Neural cell (in vitro differentiated cells): ENCODE results near the gene ARHGEF1. TPM values are rescaled to one million over a fixed set of nuclear protein-coding genes. Genes with fewer than 3 reads are reported as not detected.

Source experiments
- H2AFZ ChIP-seq: fragments of 200-600, 300-800 bp; sonication (generic), shearing (Covaris generic); 2 replicates; pipeline ENCODE4 v1.6.0; 2014; ENCODE audit warnings: low read depth, mild to moderate bottlenecking, antibody characterized with exemption, low read length, moderate library complexity
- H3F3A ChIP-seq: fragments of 200-600 bp; shearing (Covaris generic); 2 replicates; pipeline ENCODE4 v1.6.1; 2016; ENCODE audit warnings: mild to moderate bottlenecking, moderate library complexity, mixed read lengths, antibody characterized with exemption, low read length; ENCODE audit not compliant: insufficient read depth, poor library complexity, severe bottlenecking
- H3K27ac ChIP-seq: fragments of 200-600, 300-800 bp; sonication (generic), shearing (Covaris generic); 2 replicates; pipeline ENCODE4 v1.5.1; 2014; ENCODE audit warnings: mild to moderate bottlenecking, low read length, moderate library complexity
- H3K27me3 ChIP-seq: fragments of 300-800, 200-600 bp; sonication (generic), shearing (Covaris generic); 2 replicates; pipeline ENCODE4 v1.6.0; 2014; ENCODE audit warnings: mild to moderate bottlenecking, low read depth, low read length, moderate library complexity; ENCODE audit not compliant: insufficient read depth
- H3K36me3 ChIP-seq: fragments of 300-800, 200-600 bp; sonication (generic), shearing (Covaris generic); 2 replicates; pipeline ENCODE4 v1.5.1; 2014; ENCODE audit warnings: mild to moderate bottlenecking, antibody characterized with exemption, low read length, moderate library complexity; ENCODE audit not compliant: insufficient read depth
- H3K4me2 ChIP-seq: fragments of 300-800, 200-600 bp; sonication (generic), shearing (Covaris generic); 2 replicates; pipeline ENCODE4 v1.6.0; 2014; ENCODE audit warnings: mild to moderate bottlenecking, low read length
- H3K4me3 ChIP-seq: fragments of 300-800, 200-600 bp; sonication (generic), shearing (Covaris generic); 2 replicates; pipeline ENCODE4 v1.5.1; 2014; ENCODE audit warnings: mild to moderate bottlenecking, low read length, moderate library complexity
- H3K79me2 ChIP-seq: fragments of 200-600 bp; shearing (Covaris generic); replicated peaks from 2 replicates; pipeline ENCODE4 v1.6.0; 2014; ENCODE audit warnings: mild to moderate bottlenecking, low read length, moderate library complexity; ENCODE audit not compliant: insufficient read depth
- H3K9ac ChIP-seq: fragments of 300-800, 200-600 bp; sonication (generic), shearing (Covaris generic); 2 replicates; pipeline ENCODE4 v1.6.1; 2016; ENCODE audit warnings: mild to moderate bottlenecking, low read length, mixed read lengths
- H3K9me2 ChIP-seq: fragments of 200-600 bp; shearing (Covaris generic); 2 replicates; pipeline ENCODE4 v1.6.1; 2016; ENCODE audit warnings: mild to moderate bottlenecking, low read length, mixed read lengths; ENCODE audit not compliant: insufficient read depth
- H3K9me3 ChIP-seq: fragments of 200-600, 300-800 bp; sonication (generic), shearing (Covaris generic); 2 replicates; pipeline ENCODE4 v1.6.1; 2016; ENCODE audit warnings: mild to moderate bottlenecking, mixed run types, low read length, moderate library complexity, mixed read lengths
- H4K20me1 ChIP-seq: fragments of 200-600 bp; shearing (Covaris generic); 2 replicates; pipeline ENCODE4 v1.6.1; 2016; ENCODE audit warnings: mild to moderate bottlenecking, mixed run types; ENCODE audit not compliant: insufficient read depth
- CTCF ChIP-seq: fragments of 450-650 bp; IDR thresholded peaks from 2 replicates; pipeline ENCODE4 v1.5.1; 2014; ENCODE audit warnings: antibody characterized with exemption, mild to moderate bottlenecking, moderate library complexity; ENCODE audit not compliant: poor library complexity, severe bottlenecking
- EP300 ChIP-seq: fragments of 450-650 bp; conservative IDR thresholded peaks from 2 replicates; pipeline ENCODE4 v1.6.1; 2014; ENCODE audit warnings: antibody characterized with exemption, mild to moderate bottlenecking, moderate library complexity; ENCODE audit not compliant: poor library complexity, severe bottlenecking
- EZH2 ChIP-seq: fragments of 200-600, 300-800 bp; shearing (Covaris generic), sonication (generic); IDR thresholded peaks from 2 replicates; pipeline ENCODE4 v1.6.1; 2014; ENCODE audit warnings: antibody characterized with exemption, low read length, borderline replicate concordance, mild to moderate bottlenecking; ENCODE audit not compliant: insufficient read depth, poor library complexity, severe bottlenecking
- MXI1 ChIP-seq: fragments of 450-650 bp; conservative IDR thresholded peaks from 2 replicates; pipeline ENCODE4 v1.6.1; 2014; ENCODE audit warnings: antibody characterized with exemption, mild to moderate bottlenecking; ENCODE audit not compliant: poor library complexity, severe bottlenecking
- POLR2AphosphoS5 ChIP-seq: IDR thresholded peaks from 2 replicates; pipeline ENCODE4 v1.6.1; 2012
- RAD21 ChIP-seq: fragments of 450-650 bp; conservative IDR thresholded peaks from 2 replicates; pipeline ENCODE4 v1.6.1; 2014; ENCODE audit warnings: antibody characterized with exemption, mild to moderate bottlenecking, moderate library complexity
- SMC3 ChIP-seq: fragments of 450-650 bp; conservative IDR thresholded peaks from 2 replicates; pipeline ENCODE4 v1.6.1; 2014; ENCODE audit warnings: antibody characterized with exemption, mild to moderate bottlenecking, moderate library complexity; ENCODE audit not compliant: poor library complexity
- TAF1 ChIP-seq: IDR thresholded peaks from 2 replicates; pipeline ENCODE4 v1.6.1; 2012; ENCODE audit warnings: low read depth
- polyA plus RNA-seq: library from polyadenylated mRNA; depleted of rRNA; stranded (reverse); fragments of >200 nt; gene quantifications from 2 replicates; pipeline ENCODE4 v1.2.3, GENCODE V29; 2014
- TF ChIP-seq, protein P1 (sequence below): IDR thresholded peaks from 2 replicates; pipeline ENCODE4 v1.6.1; 2012; ENCODE audit warnings: borderline replicate concordance

ARHGEF1 gene
- polyA plus RNA-seq, 1 donor from 2014 or later: 12.0 TPM

DNA sequence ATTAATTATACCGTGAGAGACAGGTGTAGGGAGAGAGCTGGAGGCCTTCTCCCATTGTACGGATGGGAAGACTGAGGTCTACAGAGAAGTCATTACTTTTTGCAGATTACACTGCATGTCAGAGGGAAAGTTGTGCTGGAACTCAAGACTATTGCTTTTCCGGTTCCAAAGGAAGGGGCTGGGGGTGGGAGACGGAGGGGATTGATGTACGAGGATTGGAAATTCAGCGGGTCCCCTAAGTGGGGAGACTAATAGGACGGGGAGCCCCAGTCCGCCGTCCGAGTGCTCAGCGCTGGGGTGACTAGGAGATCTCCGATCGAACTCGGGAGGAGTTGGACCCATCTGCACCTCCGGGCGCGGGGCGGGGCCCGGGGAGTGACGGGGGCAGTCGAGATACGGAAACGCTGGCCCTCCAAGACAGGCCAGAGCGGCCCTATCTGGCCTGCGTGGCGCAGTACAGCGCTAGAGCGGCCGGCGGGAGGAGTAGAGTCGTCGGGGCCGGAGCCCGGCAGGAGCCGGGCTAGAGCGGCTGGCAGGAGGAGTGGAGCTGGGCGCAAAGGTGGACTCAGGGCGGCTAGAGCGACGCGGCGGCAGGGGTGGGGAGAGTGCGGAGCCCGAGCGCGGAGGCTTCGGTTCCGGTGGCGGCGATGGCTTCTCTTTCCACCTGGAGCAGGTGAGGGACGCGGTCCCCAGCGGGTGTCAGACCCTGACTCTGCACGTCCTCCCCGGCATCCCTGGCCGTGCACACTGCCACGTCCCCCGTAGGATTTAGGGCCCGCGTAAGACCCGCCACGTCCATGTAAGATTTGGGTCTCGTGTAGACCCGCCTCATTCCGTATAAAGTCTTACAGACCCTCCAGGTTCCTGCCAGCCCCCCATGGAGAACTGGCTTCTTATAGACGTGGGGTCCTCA, 1.1 kb downstream of the ARHGEF1 start:
- peak overlapping the region; percentile 90 for H2AFZ ChIP-seq
- H3K27ac ChIP-seq: peak overlapping the region; percentile 20
- H4K20me1 ChIP-seq: no peaks in the 10 kb centered on the region
- peak overlapping the region; percentile 59 for H3K4me2 ChIP-seq
- H3K9me2 ChIP-seq: no peaks in the 10 kb centered on the region
- no peaks in the 10 kb centered on the region for H3K79me2 ChIP-seq
- H3K9ac ChIP-seq: peak overlapping the region; percentile 77
- H3K36me3 ChIP-seq: no peaks in the 10 kb centered on the region
- peaks cover 26% of the 10 kb centered on the region for H3K27me3 ChIP-seq
- H3K9me3 ChIP-seq: no peaks in the 10 kb centered on the region
- no peaks in the 10 kb centered on the region for H3F3A ChIP-seq
- no peak for TF ChIP-seq EP300
- TF ChIP-seq, protein P1, sequence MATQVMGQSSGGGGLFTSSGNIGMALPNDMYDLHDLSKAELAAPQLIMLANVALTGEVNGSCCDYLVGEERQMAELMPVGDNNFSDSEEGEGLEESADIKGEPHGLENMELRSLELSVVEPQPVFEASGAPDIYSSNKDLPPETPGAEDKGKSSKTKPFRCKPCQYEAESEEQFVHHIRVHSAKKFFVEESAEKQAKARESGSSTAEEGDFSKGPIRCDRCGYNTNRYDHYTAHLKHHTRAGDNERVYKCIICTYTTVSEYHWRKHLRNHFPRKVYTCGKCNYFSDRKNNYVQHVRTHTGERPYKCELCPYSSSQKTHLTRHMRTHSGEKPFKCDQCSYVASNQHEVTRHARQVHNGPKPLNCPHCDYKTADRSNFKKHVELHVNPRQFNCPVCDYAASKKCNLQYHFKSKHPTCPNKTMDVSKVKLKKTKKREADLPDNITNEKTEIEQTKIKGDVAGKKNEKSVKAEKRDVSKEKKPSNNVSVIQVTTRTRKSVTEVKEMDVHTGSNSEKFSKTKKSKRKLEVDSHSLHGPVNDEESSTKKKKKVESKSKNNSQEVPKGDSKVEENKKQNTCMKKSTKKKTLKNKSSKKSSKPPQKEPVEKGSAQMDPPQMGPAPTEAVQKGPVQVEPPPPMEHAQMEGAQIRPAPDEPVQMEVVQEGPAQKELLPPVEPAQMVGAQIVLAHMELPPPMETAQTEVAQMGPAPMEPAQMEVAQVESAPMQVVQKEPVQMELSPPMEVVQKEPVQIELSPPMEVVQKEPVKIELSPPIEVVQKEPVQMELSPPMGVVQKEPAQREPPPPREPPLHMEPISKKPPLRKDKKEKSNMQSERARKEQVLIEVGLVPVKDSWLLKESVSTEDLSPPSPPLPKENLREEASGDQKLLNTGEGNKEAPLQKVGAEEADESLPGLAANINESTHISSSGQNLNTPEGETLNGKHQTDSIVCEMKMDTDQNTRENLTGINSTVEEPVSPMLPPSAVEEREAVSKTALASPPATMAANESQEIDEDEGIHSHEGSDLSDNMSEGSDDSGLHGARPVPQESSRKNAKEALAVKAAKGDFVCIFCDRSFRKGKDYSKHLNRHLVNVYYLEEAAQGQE: peak; percentile 27
- TF ChIP-seq MXI1: peak; percentile 54
- no peak for TF ChIP-seq EZH2
- TF ChIP-seq RAD21: peak; percentile 32
- TF ChIP-seq SMC3: peak; percentile 35
- TF ChIP-seq POLR2AphosphoS5: peak; percentile 69
- peak; percentile 29 for TF ChIP-seq CTCF
- TF ChIP-seq TAF1: peak; percentile 78
- peak overlapping the region; percentile 93 for H3K4me3 ChIP-seq

DNA sequence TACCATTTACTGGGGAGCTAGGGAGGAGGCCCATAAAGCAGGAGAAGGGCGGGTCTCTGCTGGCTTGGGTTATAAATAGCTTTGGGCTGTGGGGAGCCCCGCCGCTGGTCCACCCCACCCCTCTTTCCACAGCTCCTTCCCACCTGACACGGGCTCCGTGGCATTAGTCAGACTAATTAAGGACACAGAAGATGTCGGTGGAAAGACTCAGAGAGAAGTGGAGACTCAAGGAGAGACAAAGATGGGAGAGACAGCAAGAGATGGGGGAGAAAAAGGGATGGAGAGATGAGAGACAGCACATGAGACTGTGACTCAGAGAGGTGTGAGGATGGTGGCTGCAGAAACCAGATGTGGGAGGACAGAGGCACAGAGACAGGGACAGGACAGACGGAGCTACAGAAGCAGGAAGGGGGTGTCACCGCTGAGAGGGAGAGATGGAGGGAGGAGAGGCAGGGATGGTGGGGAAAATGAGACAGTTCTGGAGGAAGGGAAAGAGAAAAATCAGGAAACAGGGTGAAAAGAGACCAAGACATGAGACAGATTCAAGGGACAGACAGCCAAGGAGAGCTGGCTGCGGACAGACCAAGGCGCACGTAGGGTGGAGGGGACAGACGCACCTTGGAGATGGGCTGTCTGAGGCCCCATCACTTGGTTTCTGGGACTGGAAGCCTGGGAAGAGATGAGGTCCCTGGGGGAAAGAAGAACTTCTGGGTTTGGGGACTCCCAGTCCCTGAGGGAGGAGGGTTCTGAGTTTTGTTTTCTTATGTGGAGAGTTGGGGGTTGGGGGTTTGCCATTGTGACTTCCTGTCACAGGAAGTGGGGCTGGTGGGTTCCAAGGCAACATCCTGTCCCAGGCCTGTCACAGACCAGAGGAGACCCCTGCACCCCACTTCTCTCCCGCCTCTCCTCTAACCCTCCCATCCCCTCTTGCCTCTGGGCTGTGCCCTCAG, 4.1 kb downstream of the ARHGEF1 start:
- Histone ChIP-seq H2AFZ (no peak overlapping the region), H4K20me1 (no peaks in the 10 kb centered on the region), H3K79me2 (no peaks in the 10 kb centered on the region), H3K4me2 (no peak overlapping the region), H3K27me3 (peaks cover 20% of the 10 kb centered on the region), H3K27ac (no peak overlapping the region), H3K9me3 (no peaks in the 10 kb centered on the region), H3F3A (no peaks in the 10 kb centered on the region), H3K9me2 (no peaks in the 10 kb centered on the region), H3K9ac (no peak overlapping the region), H3K36me3 (no peaks in the 10 kb centered on the region), H3K4me3 (no peak overlapping the region)
- no peak for TF ChIP-seq EP300
- TF ChIP-seq POLR2AphosphoS5: no peak
- TF ChIP-seq EZH2: no peak
- TF ChIP-seq RAD21: no peak
- TF ChIP-seq TAF1: no peak
- no peak for TF ChIP-seq SMC3
- TF ChIP-seq MXI1: no peak
- TF ChIP-seq, protein P1: no peak
- no peak for TF ChIP-seq CTCF
